ENCODE results near the gene GJA3.
"Not testable (repeated sequence)": the region's sequence is repeated elsewhere in the genome, so short reads cannot be mapped to it uniquely, and the experiment has no call there.

DNA sequence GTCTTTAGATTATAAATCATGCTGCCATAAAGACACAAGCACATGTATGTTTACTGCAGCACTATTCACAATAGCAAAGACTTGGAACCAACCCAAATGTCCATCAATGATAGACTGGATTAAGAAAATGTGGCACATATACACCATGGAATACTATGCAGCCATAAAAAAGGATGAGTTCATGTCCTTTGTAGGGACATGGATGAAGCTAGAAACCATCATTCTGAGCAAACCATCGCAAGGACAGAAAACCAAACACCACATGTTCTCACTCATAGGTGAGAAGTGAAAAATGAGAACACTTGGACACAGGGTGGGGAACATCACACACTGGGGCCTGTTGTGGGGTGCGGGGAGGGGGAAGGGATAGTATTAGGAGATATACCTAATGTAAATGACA lies 7.6 kb downstream of the GJA3 start:
- not testable (repeated sequence) for TF ChIP-seq ZNF384 (IDR thresholded peaks at IDR 0.05); CTBP1 (IDR thresholded peaks at IDR 0.05; ENCODE audit: borderline replicate concordance); FOXK2 (IDR thresholded peaks at IDR 0.05); SP1 (IDR thresholded peaks at IDR 0.05); FOXM1 (IDR thresholded peaks at IDR 0.05; ENCODE audit: borderline replicate concordance); PKNOX1 (IDR thresholded peaks at IDR 0.05); ARNT (IDR thresholded peaks at IDR 0.05); TARDBP (IDR thresholded peaks at IDR 0.05); BHLHE40 (IDR thresholded peaks at IDR 0.05; ENCODE audit: borderline replicate concordance); SUZ12 (IDR thresholded peaks at IDR 0.05); L3MBTL2 (conservative IDR thresholded peaks at IDR 0.05); LEF1 (IDR thresholded peaks at IDR 0.05; ENCODE audit: borderline replicate concordance); HDGF (IDR thresholded peaks at IDR 0.05; ENCODE audit: borderline replicate concordance)

Data from HEK293T (cell line).